ENCODE results near the gene CDKN1C.

CDKN1C gene

GRCh38 chr11:2863276-2863618 is 22.3 kb downstream of the CDKN1C start:
- Mint-ChIP-seq H3K27ac (no peak overlapping the region), H3K4me1 (peaks cover 22% of the 10 kb centered on the region), H3K36me3 (ENCODE audit: low read depth) (no peaks in the 10 kb centered on the region), H3K9me3 (no peaks in the 10 kb centered on the region), H3K27me3 (ENCODE audit: low read depth) (peaks cover 63% of the 10 kb centered on the region), H3K4me3 (peak overlapping the region in 1 of 3 experiments; percentile 29)
- no peak for TF ChIP-seq CTCF (IDR thresholded peaks at IDR 0.05; ENCODE audit: unreplicated experiment in 3 of 3)

DNA sequence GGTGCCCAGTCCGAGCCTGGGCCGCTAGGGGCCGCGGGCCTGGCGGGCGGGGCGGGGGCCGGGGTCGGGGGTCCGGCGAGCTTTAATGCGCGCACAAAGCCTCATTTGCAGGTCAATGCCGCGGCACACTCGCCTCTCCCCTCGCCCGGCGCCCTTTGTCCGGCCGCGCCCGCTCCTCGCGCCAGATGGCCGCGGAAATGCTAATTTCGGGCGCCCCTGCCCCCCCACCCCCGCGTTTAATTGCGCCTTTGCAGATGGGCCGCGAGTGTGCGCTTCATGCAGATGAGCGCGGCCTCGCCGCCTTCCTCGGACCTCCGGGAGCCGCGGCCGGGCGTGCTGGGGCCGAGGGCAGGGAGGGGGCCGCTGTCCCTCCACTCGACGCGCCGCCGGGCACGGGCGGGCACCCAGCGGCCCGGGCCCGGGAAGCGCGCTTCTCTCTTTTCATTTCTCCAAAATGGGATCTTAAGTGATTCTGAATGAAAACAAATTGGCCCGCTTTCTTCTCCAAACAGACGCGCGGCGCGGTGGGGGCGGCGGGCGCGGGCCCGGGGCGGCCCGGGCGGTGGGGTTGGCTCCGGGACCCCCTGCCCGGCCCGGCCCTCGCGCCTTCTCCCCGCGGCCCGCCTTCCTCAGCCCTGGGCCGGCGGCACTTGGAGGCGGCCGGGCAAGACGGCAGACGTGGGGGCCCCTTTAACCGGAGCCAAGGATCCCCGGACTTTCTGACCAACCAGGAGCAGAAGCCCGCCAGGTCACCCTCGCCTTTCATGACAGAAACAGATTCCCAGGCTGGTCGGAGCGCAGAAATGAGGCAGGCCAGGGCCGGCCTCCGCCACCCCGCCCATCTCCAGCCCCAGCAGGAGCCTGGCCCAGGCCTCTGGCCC is 22.9 kb downstream of the CDKN1C start:
- Mint-ChIP-seq H3K4me3 (peak overlapping the region in 1 of 3 experiments; percentile 29), H3K9me3 (no peaks in the 10 kb centered on the region), H3K36me3 (ENCODE audit: low read depth) (no peaks in the 10 kb centered on the region), H3K4me1 (peaks cover 16% of the 10 kb centered on the region), H3K27me3 (ENCODE audit: low read depth) (peaks cover 56% of the 10 kb centered on the region), H3K27ac (no peak overlapping the region)
- TF ChIP-seq CTCF (IDR thresholded peaks at IDR 0.05; ENCODE audit: unreplicated experiment in 3 of 3) = no peak

GRCh38 chr11:2860636-2861035 is 24.9 kb downstream of the CDKN1C start:
- no peaks in the 10 kb centered on the region for H3K36me3 Mint-ChIP-seq (ENCODE audit: low read depth)
- H3K4me1 Mint-ChIP-seq = peaks cover 7% of the 10 kb centered on the region
- no peak overlapping the region for H3K27ac Mint-ChIP-seq
- H3K27me3 Mint-ChIP-seq (ENCODE audit: low read depth) = peaks cover 53% of the 10 kb centered on the region
- H3K4me3 Mint-ChIP-seq = no peak overlapping the region
- TF ChIP-seq CTCF (IDR thresholded peaks at IDR 0.05; ENCODE audit: unreplicated experiment in 3 of 3) = no peak
- no peaks in the 10 kb centered on the region for H3K9me3 Mint-ChIP-seq

DNA sequence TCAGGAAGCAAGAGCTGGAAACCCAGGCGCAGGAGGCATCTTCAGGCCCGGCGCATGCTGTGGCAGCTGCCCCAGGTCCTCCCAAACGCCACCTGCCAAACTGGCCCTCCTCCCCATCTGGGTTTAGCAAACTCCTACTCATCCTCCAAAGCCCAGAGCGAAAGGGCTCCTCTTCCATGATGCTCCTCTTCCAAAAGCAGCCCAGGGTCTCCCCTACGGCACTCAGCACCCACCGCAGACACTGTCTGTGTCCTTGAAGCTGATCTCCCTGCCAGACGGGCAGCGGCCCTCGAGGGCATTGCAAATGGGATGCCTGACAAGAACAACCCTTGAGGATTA is 25.9 kb downstream of the CDKN1C start:
- Mint-ChIP-seq H3K4me3 (no peak overlapping the region), H3K36me3 (ENCODE audit: low read depth) (no peaks in the 10 kb centered on the region), H3K27ac (no peak overlapping the region), H3K27me3 (ENCODE audit: low read depth) (peaks cover 47% of the 10 kb centered on the region), H3K9me3 (no peaks in the 10 kb centered on the region), H3K4me1 (peaks cover 2% of the 10 kb centered on the region)
- no peak for TF ChIP-seq CTCF (IDR thresholded peaks at IDR 0.05; ENCODE audit: unreplicated experiment in 3 of 3)

DNA sequence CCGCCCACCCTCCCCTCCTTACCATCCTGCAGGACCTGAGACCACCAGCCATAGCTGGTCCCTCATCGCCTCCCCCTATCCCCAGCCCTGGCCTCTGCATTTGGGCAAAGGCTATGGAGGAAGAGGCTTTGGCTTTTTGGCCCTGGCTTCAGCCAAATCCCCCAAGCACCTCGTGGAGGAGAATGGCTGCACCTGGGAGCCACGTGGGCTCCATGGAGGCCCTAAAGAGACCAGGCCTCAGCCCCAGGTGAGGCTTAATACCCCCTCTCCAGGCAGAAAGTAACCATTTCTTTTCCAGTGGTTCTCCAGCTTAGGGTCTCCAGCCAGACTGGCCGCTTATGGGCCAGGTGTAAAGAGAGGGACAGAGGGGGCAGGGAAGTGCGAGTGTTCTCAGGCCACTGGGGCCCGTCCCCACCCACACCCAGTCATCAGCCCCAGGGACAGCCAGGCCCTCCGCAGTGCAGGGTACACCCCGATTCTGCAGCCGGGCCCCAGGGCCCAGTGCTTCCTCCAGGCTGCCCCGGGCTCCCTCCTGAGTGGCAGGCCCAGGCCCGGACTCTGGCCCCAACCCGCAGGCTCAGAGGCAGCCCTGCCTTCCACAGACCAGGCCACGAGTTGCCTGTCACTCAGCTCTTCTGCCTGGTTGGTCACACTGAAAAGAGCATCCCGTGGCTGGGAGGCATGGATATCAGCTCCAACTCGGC is 26.4 kb downstream of the CDKN1C start:
- Mint-ChIP-seq H3K36me3 (ENCODE audit: low read depth) (no peaks in the 10 kb centered on the region), H3K4me1 (no peaks in the 10 kb centered on the region), H3K4me3 (no peak overlapping the region), H3K9me3 (no peaks in the 10 kb centered on the region), H3K27ac (no peak overlapping the region), H3K27me3 (ENCODE audit: low read depth) (peaks cover 42% of the 10 kb centered on the region)
- no peak for TF ChIP-seq CTCF (IDR thresholded peaks at IDR 0.05; ENCODE audit: unreplicated experiment in 3 of 3)

Data from nephron (organoid).